Sigmoid colon (tissue), 4 donors: ENCODE measurements around the gene RRN3.
"Not testable (repeated sequence)": the region's sequence is repeated elsewhere in the genome, so short reads cannot be mapped to it uniquely, and the experiment has no call there.

Source experiments
- CTCF ChIP-seq, 4 experiments: fragments of 450-650 bp in 3 of 4; fragments of 200-600 bp in 1 of 4; IDR thresholded peaks; one replicate each; pipeline ENCODE4 v1.5.1; 2016 to 2019; ENCODE audit warnings: antibody characterized with exemption in 4 of 4, mild to moderate bottlenecking in 3 of 4, moderate library complexity in 2 of 4
- EP300 ChIP-seq, 4 donors: sonication (generic); formaldehyde crosslinking; IDR thresholded peaks; one replicate each; pipeline ENCODE4 v1.6.1; 2017; ENCODE audit warnings: antibody characterized with exemption in 4 of 4
- POLR2A ChIP-seq, 2 donors: fragments of 450-650 bp; IDR thresholded peaks; one replicate each; pipeline ENCODE4 v1.6.1; 2016; ENCODE audit warnings: antibody characterized with exemption in 2 of 2, mild to moderate bottlenecking in 2 of 2, moderate library complexity in 2 of 2
- POLR2AphosphoS5 ChIP-seq, 4 donors: sonication (generic); formaldehyde crosslinking; IDR thresholded peaks; one replicate each; pipeline ENCODE4 v1.6.1; 2017; ENCODE audit warnings: antibody characterized with exemption in 4 of 4

- TF ChIP-seq CTCF, EP300 (IDR thresholded peaks at IDR 0.05): not testable (repeated sequence)
- peak in 1 of 2 donors; percentile 49 for TF ChIP-seq POLR2A (IDR thresholded peaks at IDR 0.05)
- TF ChIP-seq POLR2AphosphoS5 (IDR thresholded peaks at IDR 0.05), result peak in 2 of 4 donors; percentile 70 to 78
These were observed 46.6 kb upstream of the RRN3 start for GRCh38 chr16:15140444-15141365.
